ENCODE measurements around the gene PRR20B.
"Not testable (repeated sequence)": the region's sequence is repeated elsewhere in the genome, so short reads cannot be mapped to it uniquely, and the experiment has no call there.

Gene PRR20B

GRCh38 chr13:57166897-57167296 lies 19.6 kb downstream of the PRR20B start, which contains the start of gene PRR20E:
Gene PRR20E (plus strand): TSS chr13:57167197. CDS start chr13:57167584, 387 bp downstream.
- H3K27ac ChIP-seq (replicated peaks); DNase-seq (ENCODE audit: low read depth in 1 of 2, low spot score in 1 of 2); H3K27me3 ChIP-seq (ENCODE audit: insufficient read depth, poor library complexity, severe bottlenecking); H3K4me3 ChIP-seq (replicated peaks; ENCODE audit: insufficient read depth, low read length): not testable (repeated sequence)

- Histone ChIP-seq H3K27me3 (ENCODE audit: insufficient read depth, poor library complexity, severe bottlenecking) (no peaks in the 10 kb centered on the region), H3K4me3 (replicated peaks; ENCODE audit: insufficient read depth, low read length) (no peak overlapping the region), H3K27ac (replicated peaks) (no peak overlapping the region)
- no peak for TF ChIP-seq SPI1 (IDR thresholded peaks at IDR 0.05; ENCODE audit: borderline replicate concordance, low read depth)
- TF ChIP-seq POLR2AphosphoS5 (IDR thresholded peaks at IDR 0.05; ENCODE audit: low read depth) = no peak
- TF ChIP-seq REST (IDR thresholded peaks at IDR 0.05; ENCODE audit: insufficient replicate concordance, low read depth) = no peak
- no peak for TF ChIP-seq CTCF (IDR thresholded peaks at IDR 0.05; ENCODE audit: insufficient read depth, low read length)
- TF ChIP-seq GABPA (IDR thresholded peaks at IDR 0.05; ENCODE audit: low read depth) = no peak
- no peak for DNase-seq (ENCODE audit: low read depth in 1 of 2, low spot score in 1 of 2)
These were observed 44.4 kb downstream of the PRR20B start for GRCh38 chr13:57191667-57192066.
